ENCODE measurements around the gene SAFB2. TPM values are rescaled to one million over a fixed set of nuclear protein-coding genes. Genes with fewer than 3 reads are reported as not detected.

The SAFB2 gene
- total RNA-seq, 1 experiment from 2014 or later: 86.9 TPM

- Histone ChIP-seq H3K9me3 (ENCODE audit: control insufficient read depth in 1 of 2, insufficient read depth in 1 of 2, low read depth in 1 of 2, low read length in 2 of 2) (no peaks in the 10 kb centered on the region), H2AFZ (ENCODE audit: low read depth, low read length, poor library complexity, severe bottlenecking) (no peak overlapping the region), H3K4me2 (ENCODE audit: low read length) (no peak overlapping the region), H3K4me1 (ENCODE audit: control insufficient read depth in 1 of 2, insufficient read depth in 2 of 2, low read length in 2 of 2) (no peaks in the 10 kb centered on the region), H3K79me2 (ENCODE audit: insufficient read depth, low read length) (peaks cover 16% of the 10 kb centered on the region; the same call in 1 of the 2 replicates), H3K27me3 (ENCODE audit: insufficient read depth, low read length) (no peaks in the 10 kb centered on the region), H3K27ac (ENCODE audit: low read depth, low read length) (no peak overlapping the region), H3K36me3 (ENCODE audit: control insufficient read depth in 1 of 2, insufficient read depth in 2 of 2, low read length in 2 of 2) (peaks cover 54 to 64% of the 10 kb centered on the region in 2 experiments; a peak in 3 of 4 replicates), H4K20me1 (ENCODE audit: insufficient read depth) (no peaks in the 10 kb centered on the region), H3K9ac (ENCODE audit: low read length) (no peak overlapping the region), H3K4me3 (replicated peaks in 1 of 2; ENCODE audit: low read depth in 1 of 2, low read length in 2 of 2) (no peak overlapping the region), H3K9me2 (ENCODE audit: insufficient read depth) (no peaks in the 10 kb centered on the region)
- ATAC-seq (no peak), DNase-seq (ENCODE audit: low read depth, low spot score) (no peak)
- TF ChIP-seq SRF (IDR thresholded peaks at IDR 0.05; ENCODE audit: low read depth) (no peak), EZH2 (IDR thresholded peaks at IDR 0.05) (no peak), EGR1 (IDR thresholded peaks at IDR 0.05; ENCODE audit: low read depth) (no peak), CBX3 (IDR thresholded peaks at IDR 0.05; ENCODE audit: low read depth) (no peak), ATF3 (IDR thresholded peaks at IDR 0.05) (no peak), CTCF (IDR thresholded peaks at IDR 0.05 in 2 of 3, conservative IDR thresholded peaks at IDR 0.05 in 1 of 3; ENCODE audit: borderline replicate concordance in 1 of 3, insufficient read depth in 1 of 3, low read depth in 2 of 3, low read length in 2 of 3) (no peak), JUND (IDR thresholded peaks at IDR 0.05) (no peak), ELF1 (IDR thresholded peaks at IDR 0.05; ENCODE audit: borderline replicate concordance, low read depth) (no peak), CEBPB (IDR thresholded peaks at IDR 0.05; ENCODE audit: low read depth) (no peak), SP1 (IDR thresholded peaks at IDR 0.05; ENCODE audit: low read depth) (no peak), POLR2AphosphoS5 (IDR thresholded peaks at IDR 0.05; ENCODE audit: low read depth, low read length) (no peak), SIN3A (IDR thresholded peaks at IDR 0.05; ENCODE audit: low read depth) (no peak), TCF7L2 (IDR thresholded peaks at IDR 0.05; ENCODE audit: borderline replicate concordance, extremely low read depth, insufficient read depth, insufficient read length) (no peak), ZNF274 (IDR thresholded peaks at IDR 0.05; ENCODE audit: low read depth, low read length) (no peak), EZH2phosphoT487 (IDR thresholded peaks at IDR 0.05; ENCODE audit: borderline replicate concordance) (no peak)
- TF ChIP-seq, protein P1, sequence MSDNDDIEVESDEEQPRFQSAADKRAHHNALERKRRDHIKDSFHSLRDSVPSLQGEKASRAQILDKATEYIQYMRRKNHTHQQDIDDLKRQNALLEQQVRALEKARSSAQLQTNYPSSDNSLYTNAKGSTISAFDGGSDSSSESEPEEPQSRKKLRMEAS (IDR thresholded peaks at IDR 0.05): no peak
- TF ChIP-seq, protein P2, sequence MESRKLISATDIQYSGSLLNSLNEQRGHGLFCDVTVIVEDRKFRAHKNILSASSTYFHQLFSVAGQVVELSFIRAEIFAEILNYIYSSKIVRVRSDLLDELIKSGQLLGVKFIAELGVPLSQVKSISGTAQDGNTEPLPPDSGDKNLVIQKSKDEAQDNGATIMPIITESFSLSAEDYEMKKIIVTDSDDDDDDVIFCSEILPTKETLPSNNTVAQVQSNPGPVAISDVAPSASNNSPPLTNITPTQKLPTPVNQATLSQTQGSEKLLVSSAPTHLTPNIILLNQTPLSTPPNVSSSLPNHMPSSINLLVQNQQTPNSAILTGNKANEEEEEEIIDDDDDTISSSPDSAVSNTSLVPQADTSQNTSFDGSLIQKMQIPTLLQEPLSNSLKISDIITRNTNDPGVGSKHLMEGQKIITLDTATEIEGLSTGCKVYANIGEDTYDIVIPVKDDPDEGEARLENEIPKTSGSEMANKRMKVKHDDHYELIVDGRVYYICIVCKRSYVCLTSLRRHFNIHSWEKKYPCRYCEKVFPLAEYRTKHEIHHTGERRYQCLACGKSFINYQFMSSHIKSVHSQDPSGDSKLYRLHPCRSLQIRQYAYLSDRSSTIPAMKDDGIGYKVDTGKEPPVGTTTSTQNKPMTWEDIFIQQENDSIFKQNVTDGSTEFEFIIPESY (IDR thresholded peaks at IDR 0.05; ENCODE audit: extremely low read depth, insufficient replicate concordance, low read length): no peak
- no TSS peak for BruUV-seq (replicated peaks)
- RAD21 ChIA-PET (ENCODE audit: low non-redundant PET in 1 of 2, low total read pairs in 2 of 2, uncharacterized antibody in 2 of 2, unreplicated experiment in 2 of 2): no interaction called here
- CTCF ChIA-PET: no interaction called here
- intact Hi-C loops (cut with micrococcal nuclease): no loop called here
- POLR2A ChIA-PET: no interaction called here
These were observed 31.8 kb downstream of the SAFB2 start for GRCh38 chr19:5590865-5591154.
